Measurements from ENCODE around the gene MCF2L.

The MCF2L gene

GRCh38 chr13:112961457-112962369 lies 7.3 kb upstream of the MCF2L start:
- Histone ChIP-seq H3K36me3 (ENCODE audit: low read length) (no peaks in the 10 kb centered on the region), H3K9me2 (replicated peaks; ENCODE audit: insufficient read depth, low read length) (no peaks in the 10 kb centered on the region), H3K9ac (ENCODE audit: low read length) (no peak overlapping the region), H3K4me3 (ENCODE audit: insufficient read depth, low read length, poor library complexity, severe bottlenecking) (no peak overlapping the region), H3K27ac (ENCODE audit: low read depth, low read length) (no peak overlapping the region), H3K9me3 (ENCODE audit: insufficient read depth, low read length) (no peaks in the 10 kb centered on the region), H3F3A (ENCODE audit: insufficient read depth) (no peaks in the 10 kb centered on the region), H4K20me1 (ENCODE audit: low read depth, low read length) (no peaks in the 10 kb centered on the region; the same call in 1 of the 2 replicates), H3K79me2 (ENCODE audit: insufficient read depth, low read length) (no peaks in the 10 kb centered on the region), H2AFZ (ENCODE audit: low read depth, low read length, severe bottlenecking) (no peak overlapping the region), H3K4me2 (ENCODE audit: low read depth, low read length, poor library complexity, severe bottlenecking) (no peak overlapping the region), H3K27me3 (ENCODE audit: low read length) (no peaks in the 10 kb centered on the region)
- TF ChIP-seq EZH2phosphoT487 (conservative IDR thresholded peaks at IDR 0.05; ENCODE audit: low read length): no peak
- no peak for TF ChIP-seq CTCF (IDR thresholded peaks at IDR 0.05; ENCODE audit: insufficient read depth, low read length, poor library complexity, severe bottlenecking)

- Histone ChIP-seq H3K9me3 (ENCODE audit: insufficient read depth, low read length) (no peaks in the 10 kb centered on the region), H3K27me3 (ENCODE audit: low read length) (no peaks in the 10 kb centered on the region), H3K9ac (ENCODE audit: low read length) (no peak overlapping the region), H3F3A (ENCODE audit: insufficient read depth) (no peaks in the 10 kb centered on the region), H3K79me2 (ENCODE audit: insufficient read depth, low read length) (no peaks in the 10 kb centered on the region), H3K36me3 (ENCODE audit: low read length) (no peaks in the 10 kb centered on the region), H4K20me1 (ENCODE audit: low read depth, low read length) (no peaks in the 10 kb centered on the region; the same call in 1 of the 2 replicates), H3K27ac (ENCODE audit: low read depth, low read length) (no peak overlapping the region), H3K4me3 (ENCODE audit: insufficient read depth, low read length, poor library complexity, severe bottlenecking) (no peak overlapping the region), H3K4me2 (ENCODE audit: low read depth, low read length, poor library complexity, severe bottlenecking) (no peak overlapping the region), H2AFZ (ENCODE audit: low read depth, low read length, severe bottlenecking) (no peak overlapping the region), H3K9me2 (replicated peaks; ENCODE audit: insufficient read depth, low read length) (no peaks in the 10 kb centered on the region)
- TF ChIP-seq EZH2phosphoT487 (conservative IDR thresholded peaks at IDR 0.05; ENCODE audit: low read length): no peak
- no peak for TF ChIP-seq CTCF (IDR thresholded peaks at IDR 0.05; ENCODE audit: insufficient read depth, low read length, poor library complexity, severe bottlenecking)
Observed at GRCh38 chr13:112962396-112962795, 6.6 kb upstream of the MCF2L start.

GRCh38 chr13:112962911-112963625 lies 5.9 kb upstream of the MCF2L start:
- Histone ChIP-seq H3K27me3 (ENCODE audit: low read length) (no peaks in the 10 kb centered on the region), H3K4me2 (ENCODE audit: low read depth, low read length, poor library complexity, severe bottlenecking) (no peak overlapping the region), H3K4me3 (ENCODE audit: insufficient read depth, low read length, poor library complexity, severe bottlenecking) (no peak overlapping the region), H2AFZ (ENCODE audit: low read depth, low read length, severe bottlenecking) (no peak overlapping the region), H3K9me2 (replicated peaks; ENCODE audit: insufficient read depth, low read length) (no peaks in the 10 kb centered on the region), H3F3A (ENCODE audit: insufficient read depth) (no peaks in the 10 kb centered on the region), H3K9ac (ENCODE audit: low read length) (no peak overlapping the region), H3K9me3 (ENCODE audit: insufficient read depth, low read length) (no peaks in the 10 kb centered on the region), H3K36me3 (ENCODE audit: low read length) (no peaks in the 10 kb centered on the region), H4K20me1 (ENCODE audit: low read depth, low read length) (no peaks in the 10 kb centered on the region; the same call in 1 of the 2 replicates), H3K27ac (ENCODE audit: low read depth, low read length) (no peak overlapping the region), H3K79me2 (ENCODE audit: insufficient read depth, low read length) (no peaks in the 10 kb centered on the region)
- no peak for TF ChIP-seq EZH2phosphoT487 (conservative IDR thresholded peaks at IDR 0.05; ENCODE audit: low read length)
- TF ChIP-seq CTCF (IDR thresholded peaks at IDR 0.05; ENCODE audit: insufficient read depth, low read length, poor library complexity, severe bottlenecking): no peak
